ENCODE measurements around the gene OR5V1.
"Not testable (repeated sequence)": the region's sequence is repeated elsewhere in the genome, so short reads cannot be mapped to it uniquely, and the experiment has no call there.

Gene OR5V1

DNA sequence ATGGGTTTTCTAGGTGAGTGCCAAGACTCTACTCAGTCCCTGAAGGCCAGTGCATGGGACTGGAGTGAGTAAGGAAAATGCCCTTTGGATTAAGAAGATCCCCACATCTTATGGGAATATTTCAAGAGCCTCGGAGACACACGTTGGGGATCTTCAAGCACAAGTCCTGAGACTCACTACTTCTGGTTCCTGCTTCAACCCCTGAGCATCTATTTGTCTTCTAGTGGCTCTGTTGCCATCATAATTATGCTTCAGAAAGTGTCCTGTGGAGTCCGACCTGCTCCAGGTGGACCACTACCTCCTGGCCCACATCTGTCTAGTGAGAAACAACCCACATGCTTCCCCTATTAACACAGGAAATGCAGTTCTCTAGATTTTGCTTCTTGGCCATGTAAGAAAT lies at the start of gene OR5V1:
Gene OR5V1 (minus strand): TSS at position 101 of the 400 bp plus-strand sequence. CDS start 12,670 bp downstream, outside the sequence.
- no peak for DNase-seq

DNA sequence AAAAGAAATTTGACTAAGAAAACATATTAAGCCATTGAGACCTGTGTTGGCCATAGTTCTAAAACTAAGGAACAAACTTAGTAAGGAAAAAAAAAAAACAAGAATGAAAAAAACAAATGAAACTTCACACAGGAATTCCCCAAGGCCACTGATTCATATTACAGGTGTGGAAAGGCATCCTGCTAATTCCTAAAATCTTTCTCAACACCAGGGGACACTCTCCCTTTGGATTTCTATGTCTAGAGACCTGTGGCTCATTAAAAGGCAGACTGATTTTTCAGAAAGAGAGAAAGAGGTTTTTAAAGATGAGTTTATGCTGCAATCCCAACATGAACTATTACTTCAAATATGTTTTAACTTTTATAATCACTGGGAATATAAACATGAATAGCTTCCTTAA lies 45.9 kb upstream of the OR5V1 start, which contains the start of gene OR12D1:
Gene OR12D1 (plus strand): TSS at position 341 of the 400 bp plus-strand sequence.
- DNase-seq = no peak

DNA sequence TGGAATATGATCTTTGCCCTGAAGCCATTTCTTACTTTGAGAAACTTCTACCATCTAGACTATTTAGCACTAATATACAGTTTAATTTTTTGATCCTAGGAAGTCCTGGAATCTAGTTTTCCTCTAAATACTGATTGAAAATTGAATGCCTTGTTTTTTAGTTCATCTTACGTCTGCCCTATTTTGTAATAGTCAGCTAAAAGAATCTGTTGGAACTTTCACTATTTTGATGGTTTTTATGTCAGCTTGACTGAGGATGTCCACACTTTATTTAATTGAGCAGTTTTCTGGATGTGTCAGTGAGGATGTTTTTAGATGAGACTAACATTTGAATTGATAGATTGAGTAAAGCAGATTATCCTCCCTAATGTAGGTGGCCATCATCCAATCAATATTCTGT lies 35.1 kb upstream of the OR5V1 start:
- DNase-seq = no peak

DNA sequence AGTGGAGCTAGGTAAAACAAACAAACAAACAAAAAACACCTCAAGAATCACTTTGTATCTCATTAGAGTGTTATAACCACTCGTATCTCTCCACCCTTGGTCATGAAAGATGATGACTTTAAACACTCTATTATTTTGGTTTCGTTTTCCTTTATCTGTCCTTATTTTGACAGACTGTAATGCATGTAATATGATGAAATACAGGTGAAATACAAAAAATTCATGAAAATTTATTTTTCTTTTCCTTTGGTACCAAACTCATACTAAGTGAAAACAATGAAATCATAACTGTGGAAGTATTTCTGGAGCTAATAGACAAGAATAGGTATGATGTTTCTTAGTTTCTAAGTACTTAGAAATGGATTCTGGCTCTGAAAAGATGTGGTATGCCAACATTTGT lies 30.9 kb upstream of the OR5V1 start:
- no peak for DNase-seq

DNA sequence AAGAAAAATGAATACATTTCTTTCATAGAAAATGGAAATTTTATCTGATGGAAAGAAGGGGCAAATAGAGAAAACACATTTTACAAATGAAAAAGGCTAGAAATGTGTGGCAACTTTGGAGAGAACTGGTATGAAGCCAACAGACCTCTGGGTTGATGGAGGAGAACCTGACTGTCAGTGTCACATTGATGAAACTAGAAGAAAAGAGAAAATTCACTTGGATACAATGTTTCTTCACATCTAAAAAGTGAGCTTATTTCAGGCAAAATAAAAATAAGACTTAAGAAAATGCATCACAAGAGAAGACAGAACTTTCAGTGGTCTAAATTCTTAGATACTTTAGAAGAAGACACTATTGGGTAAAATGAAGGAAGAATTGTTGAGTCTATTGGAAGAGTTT lies 26.7 kb upstream of the OR5V1 start, which contains the start of gene OR12D2:
Gene OR12D2 (plus strand): TSS at position 301 of the 400 bp plus-strand sequence. CDS start 1,069 bp downstream, outside the sequence.
- DNase-seq = no peak

DNA sequence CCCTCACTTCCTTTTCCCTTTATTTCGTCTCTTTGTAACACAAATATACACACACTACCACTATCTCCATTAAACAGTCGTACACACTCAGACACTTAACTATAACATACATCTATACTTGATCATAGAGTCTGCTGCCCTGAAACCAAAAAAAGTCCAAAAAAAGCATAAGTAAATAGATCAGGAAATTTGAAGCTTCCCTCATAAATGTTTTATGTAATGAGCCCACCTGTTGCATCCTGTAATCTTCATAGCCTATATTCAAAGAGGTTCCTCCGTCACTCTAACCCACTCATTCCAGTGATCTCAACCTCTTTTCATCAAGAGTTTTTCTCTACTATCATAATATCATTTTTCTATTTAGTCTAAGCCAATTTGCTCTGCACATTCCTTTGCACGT lies 19.9 kb upstream of the OR5V1 start:
- no peak for DNase-seq

DNA sequence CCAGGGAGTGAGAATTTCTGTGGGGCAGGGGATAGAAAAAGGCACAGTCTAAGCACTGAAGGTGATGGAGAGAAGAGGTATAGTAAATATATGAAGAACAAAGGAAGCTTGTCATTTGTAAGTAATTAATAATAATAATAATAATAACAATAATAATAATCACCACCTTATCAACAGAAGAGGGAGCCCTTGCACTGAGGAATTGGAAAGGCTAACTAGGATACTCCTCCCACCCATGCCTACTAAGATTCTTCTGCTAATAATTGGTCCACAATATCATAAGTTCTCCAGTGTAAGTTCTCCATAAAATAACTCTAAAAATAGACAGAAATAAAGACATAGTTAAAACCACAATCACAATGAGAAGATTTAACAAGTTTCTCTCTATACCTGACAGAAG lies 7.3 kb upstream of the OR5V1 start:
- no peak for DNase-seq

DNA sequence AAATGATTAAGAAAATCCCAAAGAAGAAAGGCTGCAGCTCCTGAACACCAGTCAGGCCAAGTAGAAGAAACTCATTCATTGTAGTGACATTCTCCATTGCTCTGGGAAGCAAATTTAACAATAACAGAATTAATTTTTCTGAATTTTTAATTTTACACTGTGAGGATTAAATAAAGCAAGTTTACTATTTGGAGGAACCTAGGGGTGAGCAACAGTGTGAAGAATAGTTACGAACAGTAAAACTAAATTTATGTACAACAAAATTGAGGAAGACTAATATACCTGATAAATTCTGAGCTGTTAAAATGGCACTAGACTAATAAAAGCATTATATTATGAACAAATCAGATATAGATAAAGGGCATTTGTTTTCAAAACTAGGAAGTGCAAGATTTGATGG lies 6.5 kb upstream of the OR5V1 start, which contains the start of gene OR12D3:
Gene OR12D3 (minus strand): TSS at position 101 of the 400 bp plus-strand sequence. CDS start 4 bp downstream, at position 97.
- DNase-seq = no peak

DNA sequence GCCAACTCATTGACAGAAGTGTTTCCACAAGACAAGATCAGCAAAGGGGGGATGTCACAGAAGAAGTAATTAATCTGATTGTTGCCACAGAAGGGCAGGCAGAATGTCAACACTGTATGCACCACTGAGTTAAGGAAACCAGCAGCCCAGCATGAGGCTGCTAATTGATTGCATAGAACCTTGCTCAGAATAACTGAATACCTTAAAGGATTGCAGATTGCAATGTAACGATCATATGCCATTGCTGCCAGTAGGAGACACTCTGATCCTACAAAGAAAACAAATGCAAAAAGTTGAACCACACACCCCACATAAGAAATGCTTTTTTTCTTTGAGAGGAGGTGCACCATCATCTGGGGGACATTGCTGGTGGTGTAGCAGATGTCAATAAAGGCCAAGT lies 13.1 kb downstream of the OR5V1 start:
- no peak for DNase-seq

DNA sequence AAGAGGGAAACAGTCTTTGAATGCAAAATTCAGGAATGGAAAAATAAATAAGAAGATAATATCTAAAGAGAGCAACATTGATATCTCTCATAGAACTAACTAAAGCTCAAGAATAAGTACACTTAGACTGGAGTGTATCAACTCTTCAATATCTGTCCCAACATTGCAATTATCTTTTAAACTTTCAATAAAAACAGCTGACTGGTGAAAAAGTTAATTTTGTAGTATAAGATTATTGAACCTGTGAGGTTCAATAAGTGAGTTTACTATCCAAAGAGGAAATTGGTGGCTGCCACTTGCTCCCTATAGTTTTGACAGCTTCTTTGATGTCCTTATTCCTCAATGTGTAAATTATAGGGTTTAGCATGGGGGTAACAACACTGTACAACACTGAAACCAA lies 13.7 kb downstream of the OR5V1 start:
- no peak for DNase-seq

DNA sequence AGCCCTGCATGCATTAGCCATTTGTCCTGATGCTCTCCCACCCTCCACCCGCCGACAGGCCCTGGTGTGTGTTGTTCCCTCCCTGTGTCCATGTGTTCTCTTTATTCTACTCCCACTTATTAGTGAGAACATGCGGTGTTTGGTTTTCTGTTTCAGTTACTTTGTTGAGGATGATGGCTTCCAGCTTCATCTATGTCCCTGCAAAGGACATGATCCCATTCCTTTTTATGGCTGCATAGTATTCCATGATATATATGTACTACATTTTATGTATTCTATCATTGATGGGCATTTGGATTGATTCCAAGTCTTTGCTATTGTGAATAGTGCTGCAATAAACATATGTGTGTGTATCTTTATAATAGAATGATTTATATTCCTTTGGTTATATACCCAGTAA lies 19.3 kb downstream of the OR5V1 start:
- DNase-seq = not testable (repeated sequence)

DNA sequence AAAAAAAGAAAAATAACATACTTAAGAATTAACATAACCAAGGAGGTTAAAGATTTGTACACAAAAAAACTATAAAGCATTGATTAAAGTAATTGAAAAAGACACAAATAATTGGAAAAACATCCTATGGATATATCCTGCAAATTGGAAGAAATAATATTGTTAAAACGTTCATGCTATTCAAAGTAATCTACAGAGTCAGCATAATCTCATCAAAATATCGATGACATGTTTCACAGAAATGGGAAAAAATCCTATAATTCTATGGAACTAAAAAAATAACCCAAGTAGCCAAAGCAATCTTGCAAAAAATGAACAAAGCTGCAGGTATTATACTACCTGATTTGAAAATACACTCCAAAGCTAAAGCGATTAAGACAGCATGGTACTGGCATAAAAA lies 23.3 kb downstream of the OR5V1 start:
- no peak for DNase-seq

DNA sequence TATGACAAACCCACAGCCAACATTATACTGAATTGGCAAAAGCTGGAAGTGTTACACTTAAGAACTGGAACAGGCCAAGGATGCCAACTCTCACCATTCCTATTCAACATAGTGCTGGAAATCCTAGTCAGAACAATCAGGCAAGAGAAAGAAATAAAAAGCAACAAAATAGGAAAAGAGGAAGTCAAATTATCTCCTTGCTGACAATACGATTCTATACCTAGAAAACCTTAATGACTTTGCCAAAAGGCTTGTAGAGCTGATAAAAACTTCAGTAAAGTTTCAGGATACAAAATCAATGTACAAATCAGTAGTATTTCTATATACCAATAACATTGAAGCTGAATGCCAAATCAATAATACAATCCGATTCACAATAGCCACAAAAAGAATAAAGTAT lies 32.4 kb downstream of the OR5V1 start:
- DNase-seq = no peak

DNA sequence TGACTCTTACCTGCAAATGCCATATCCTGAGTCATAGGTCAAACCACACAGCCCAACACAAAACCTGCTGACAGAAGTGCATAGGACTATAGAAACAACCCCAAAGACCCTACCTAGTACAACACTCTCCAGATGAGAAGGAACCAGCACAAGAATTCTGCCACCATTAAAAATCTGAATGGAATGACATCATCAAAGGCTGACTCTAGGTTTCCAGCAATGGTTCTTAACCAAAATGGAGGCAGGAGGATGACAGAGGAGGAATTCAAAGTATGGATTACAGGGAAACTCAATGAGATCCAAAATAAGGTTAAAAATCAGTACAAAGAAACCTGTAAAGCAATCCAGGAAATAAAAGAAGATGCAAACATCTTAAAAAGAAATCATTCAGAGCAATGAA lies 36.0 kb downstream of the OR5V1 start:
- no peak for DNase-seq

DNA sequence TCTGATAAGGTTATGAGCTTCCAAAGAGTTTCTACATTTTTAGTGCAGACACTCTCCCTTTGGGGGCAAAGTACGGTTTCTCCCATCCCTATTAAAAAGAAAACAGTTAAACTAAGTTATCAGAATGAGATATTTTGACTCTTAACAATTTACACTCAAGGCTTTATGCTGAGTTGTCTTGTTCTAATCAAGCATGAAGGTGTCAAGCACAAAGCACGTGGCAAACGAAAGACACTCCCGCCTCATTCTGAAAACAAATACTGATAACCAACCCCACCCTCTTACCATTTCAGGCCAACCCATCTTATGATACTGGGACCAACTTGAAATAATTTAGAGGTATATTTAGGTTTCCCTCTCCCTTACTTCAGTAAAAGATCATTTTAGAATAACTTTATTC lies 42.9 kb downstream of the OR5V1 start:
- DNase-seq = no peak

DNA sequence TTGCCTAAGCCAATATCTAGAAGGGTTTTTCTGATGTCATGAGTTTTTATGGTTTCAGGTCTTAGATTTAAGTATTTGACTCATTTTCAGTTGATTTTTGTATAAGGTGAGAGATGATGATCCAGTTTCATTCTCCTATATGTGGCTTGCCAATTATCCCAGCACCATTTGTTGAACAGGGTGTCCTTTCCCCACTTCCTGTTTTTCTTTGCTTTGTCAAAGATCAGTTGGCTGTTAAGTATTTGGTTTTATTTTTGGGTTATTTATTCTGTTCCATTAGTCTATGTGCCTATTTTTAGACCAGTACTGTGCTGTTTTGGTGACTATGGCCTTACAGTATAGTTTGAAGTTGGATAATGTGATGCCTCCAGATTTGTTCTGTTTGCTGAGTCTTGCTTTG lies 45.3 kb downstream of the OR5V1 start:
- DNase-seq = not testable (repeated sequence)

DNA sequence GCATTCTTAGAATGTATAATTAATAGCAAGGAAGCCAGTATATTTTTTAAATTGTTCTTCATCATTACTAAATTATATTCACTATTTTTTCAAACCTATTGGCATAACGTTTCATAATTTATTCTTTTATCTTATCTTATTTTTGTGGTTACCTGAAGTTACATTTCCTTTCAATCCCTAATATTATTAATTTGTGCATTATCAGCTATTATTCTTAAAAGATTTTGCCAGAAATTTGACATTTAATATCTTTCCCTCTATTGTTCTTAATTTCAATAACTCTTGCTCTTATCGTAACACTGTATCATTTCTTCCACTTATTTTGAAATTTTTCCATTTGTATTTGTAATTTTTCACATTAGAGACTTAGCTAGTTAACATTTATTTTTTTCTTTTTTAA lies 48.7 kb downstream of the OR5V1 start:
- DNase-seq = no peak

Data from SHP77 (cell line).